ENCODE measurements around the gene EPB42.
A peak's percentile ranks its signal among the peaks of the same experiment; 100 is the strongest.
"Not testable (repeated sequence)": the region's sequence is repeated elsewhere in the genome, so short reads cannot be mapped to it uniquely, and the experiment has no call there.

The EPB42 gene

DNA sequence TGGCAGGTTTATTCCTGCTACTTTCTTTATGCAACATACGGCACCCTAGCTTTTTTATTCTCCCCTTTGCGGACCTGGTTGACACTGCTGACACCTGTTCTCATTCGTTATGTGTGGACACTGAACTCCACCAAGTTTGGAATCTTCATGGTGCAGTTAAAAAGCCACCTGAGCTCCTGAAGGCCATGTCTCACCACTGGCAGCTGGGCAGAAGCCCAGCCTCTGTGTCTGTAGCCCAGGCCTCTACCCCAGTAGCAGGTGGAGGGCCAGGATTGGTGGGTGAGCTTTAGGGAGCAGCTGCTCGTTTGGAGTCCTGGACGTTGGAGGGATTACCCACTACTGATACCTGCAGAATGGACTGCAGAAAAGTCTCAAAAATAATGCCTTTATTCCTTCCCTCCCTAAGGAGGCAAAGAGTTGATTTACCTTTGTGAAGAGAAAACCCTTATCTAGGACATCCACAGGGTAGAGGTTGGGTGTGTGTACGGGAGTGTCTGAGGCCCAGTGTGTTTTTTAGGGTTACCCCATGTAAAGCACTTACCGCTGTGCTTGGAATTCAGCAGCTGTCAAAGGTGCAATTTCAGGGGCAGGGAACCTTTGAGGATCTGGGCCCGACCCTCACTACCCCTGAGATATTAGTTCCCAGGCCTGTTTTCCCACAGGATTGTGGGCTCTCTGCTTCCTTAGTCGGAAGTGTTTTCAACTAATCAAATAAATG lies 36.3 kb downstream of the EPB42 start:
- DNase-seq, result no peak

- no peak for DNase-seq
These were observed 37.5 kb downstream of the EPB42 start for GRCh38 chr15:43183270-43183669.

GRCh38 chr15:43177147-43177546 lies 43.7 kb downstream of the EPB42 start:
- not testable (repeated sequence) for DNase-seq

DNA sequence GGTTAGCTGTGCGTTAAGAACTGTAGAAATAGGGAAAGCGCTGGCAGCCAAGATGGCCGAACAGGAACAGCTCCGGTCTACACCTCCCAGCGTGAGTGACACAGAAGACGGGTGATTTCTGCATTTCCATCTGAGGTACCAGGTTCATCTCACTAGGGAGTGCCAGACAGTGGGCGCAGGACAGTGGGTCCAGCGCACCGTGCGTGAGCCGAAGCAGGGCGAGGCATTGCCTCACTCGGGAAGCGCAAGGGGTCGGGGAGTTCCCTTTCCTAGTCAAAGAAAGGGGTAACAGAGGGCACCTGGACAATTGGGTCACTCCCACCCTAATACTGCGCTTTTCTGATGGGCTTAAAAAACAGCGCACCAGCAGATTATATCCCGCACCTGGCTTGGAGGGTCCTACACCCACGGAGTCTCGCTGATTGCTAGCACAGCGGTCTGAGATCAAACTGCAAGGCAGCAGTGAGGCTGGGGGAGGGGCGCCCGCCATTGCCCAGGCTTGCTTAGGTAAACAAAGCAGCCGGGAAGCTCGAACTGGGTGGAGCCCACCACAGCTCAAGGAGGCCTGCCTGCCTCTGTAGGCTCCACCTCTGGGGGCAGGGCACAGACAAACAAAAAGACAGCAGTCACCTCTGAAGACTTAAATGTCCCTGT lies 45.0 kb downstream of the EPB42 start:
- not testable (repeated sequence) for DNase-seq

DNA sequence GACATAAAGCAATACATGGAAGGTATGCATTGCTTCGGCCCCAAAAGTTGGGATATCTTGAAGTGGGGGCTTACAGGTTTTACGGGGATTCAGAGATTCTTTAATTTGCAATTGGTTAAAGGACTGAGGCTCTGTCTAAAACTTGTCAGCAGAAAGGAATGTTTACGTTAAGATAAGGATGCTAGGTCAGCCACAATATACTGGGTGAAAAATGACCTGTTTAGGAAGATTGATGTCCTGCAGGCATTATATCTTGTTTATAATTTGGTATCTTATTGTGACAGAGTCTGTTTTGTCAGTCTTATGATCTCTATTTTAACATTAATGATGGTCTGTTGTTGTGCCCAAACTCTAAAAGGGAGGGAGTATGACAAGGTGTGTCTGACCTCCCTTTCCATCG lies 50.9 kb downstream of the EPB42 start:
- no peak for DNase-seq

DNA sequence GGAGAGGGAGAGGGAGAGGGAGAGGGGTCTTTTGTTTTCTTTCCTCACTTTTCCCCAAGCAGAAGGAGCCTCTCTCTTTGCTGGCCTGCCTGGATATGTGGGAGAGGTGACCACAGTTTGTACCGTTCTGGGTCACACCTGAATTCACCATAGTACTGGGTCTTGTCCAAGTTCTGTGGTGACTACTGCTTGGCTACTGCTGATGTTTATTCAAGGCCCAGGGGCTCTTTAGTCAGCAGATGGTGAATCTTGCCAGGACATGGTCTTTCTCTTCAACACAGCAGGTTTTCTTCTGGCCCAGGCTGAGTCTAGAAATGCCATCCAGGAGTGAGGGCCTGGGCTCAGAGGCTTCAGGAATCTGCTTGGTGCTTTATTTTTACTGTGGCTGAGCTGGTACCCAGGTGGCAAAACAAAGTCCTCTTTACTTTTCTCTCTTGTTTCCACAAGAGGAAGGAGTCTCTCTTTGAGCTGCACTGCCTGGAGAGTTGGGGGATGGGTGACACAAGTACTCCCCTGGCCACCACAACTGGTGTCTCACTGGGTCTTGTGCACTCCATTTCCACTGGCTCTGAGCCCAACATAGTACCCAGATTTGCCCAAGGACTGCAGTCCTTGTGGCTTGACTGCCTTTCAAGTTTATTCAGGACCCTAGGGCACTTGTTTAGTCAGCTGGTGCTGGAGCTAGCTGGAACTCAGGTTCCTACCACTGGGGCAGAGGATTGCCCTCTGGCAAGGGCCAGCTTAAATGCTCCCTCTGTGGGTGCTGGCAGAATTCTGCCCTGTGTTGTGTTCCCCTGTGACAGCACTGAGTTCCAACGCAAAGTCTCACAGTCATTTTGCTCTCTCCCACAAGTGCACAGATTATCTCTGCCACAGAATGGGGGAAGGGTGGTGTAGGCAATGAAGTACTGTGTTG lies 52.4 kb downstream of the EPB42 start:
- no peak for DNase-seq

- not testable (repeated sequence) for DNase-seq
These were observed 53.6 kb downstream of the EPB42 start for GRCh38 chr15:43167261-43167660.

GRCh38 chr15:43165801-43166325 lies 55.0 kb downstream of the EPB42 start:
- no peak for DNase-seq

GRCh38 chr15:43153269-43153668 lies 67.5 kb downstream of the EPB42 start:
- no peak for DNase-seq

GRCh38 chr15:43151688-43152087 lies 69.1 kb downstream of the EPB42 start:
- DNase-seq, result no peak

- DNase-seq, result peak; percentile 39 to 59
These were observed 70.5 kb downstream of the EPB42 start for GRCh38 chr15:43150191-43150929.

Measured in inflammatory macrophage treated with lipopolysaccharide for 1 hour (primary cell).